HEK293 (cell line): ENCODE results near the gene KLF11.

Source experiments
- CTCF ChIA-PET: fragments of 350-600 bp; formaldehyde crosslinking; extraction: SDS; loops from one replicate; lab custom pipeline; 2021; ENCODE audit warnings: antibody characterized with exemption; lab: Yijun Ruan, JAX
- POLR2A ChIA-PET: fragments of 300-600 bp; formaldehyde crosslinking; extraction: SDS; loops from one replicate; lab custom pipeline; 2020; ENCODE audit warnings: antibody characterized with exemption, inconsistent platforms; lab: Yijun Ruan, JAX
- H3K27ac ChIP-seq: fragments of 200-500 bp; sonication (Bioruptor generic); 2 replicates; pipeline ENCODE4 v1.5.1; 2014; ENCODE audit warnings: low read depth, low read length, control low read depth, inconsistent platforms; ENCODE audit errors: extremely low read depth
- H3K36me3 ChIP-seq, 2 experiments: fragments of 200-500 bp in 1 of 2; sonication (Bioruptor generic) in 1 of 2; 1 replicate in 1 of 2; 2 replicates in 1 of 2; pipeline ENCODE4 v1.5.1; 2014 to 2017; ENCODE audit warnings: inconsistent platforms in 2 of 2, low read length in 2 of 2; ENCODE audit not compliant: control insufficient read depth in 2 of 2, insufficient read depth in 1 of 2
- H3K4me1 ChIP-seq: fragments of 200-500 bp; sonication (Bioruptor generic); 2 replicates; pipeline ENCODE4 v1.5.1; 2014; ENCODE audit warnings: mild to moderate bottlenecking, low read length, inconsistent platforms; ENCODE audit not compliant: control insufficient read depth, insufficient read depth
- H3K4me3 ChIP-seq: 2 replicates; pipeline ENCODE4 v1.5.1; 2011; ENCODE audit warnings: low read depth, mild to moderate bottlenecking, control low read depth, low read length, moderate library complexity
- H3K9me3 ChIP-seq: fragments of 200-500 bp; sonication (Bioruptor generic); 2 replicates; pipeline ENCODE4 v1.5.1; 2014; ENCODE audit warnings: low read depth, low read length, inconsistent platforms; ENCODE audit not compliant: control insufficient read depth, insufficient read depth
- CTCF ChIP-seq: fragments of 450-650 bp; formaldehyde crosslinking; IDR thresholded peaks from 2 replicates; pipeline ENCODE4 v1.5.1; 2016; ENCODE audit warnings: missing biosample characterization, missing genetic modification characterization
- GLI4 ChIP-seq: fragments of 450-650 bp; formaldehyde crosslinking; IDR thresholded peaks from 2 replicates; pipeline ENCODE4 v1.5.1; 2016; ENCODE audit warnings: missing biosample characterization, missing genetic modification characterization
- GLIS1 ChIP-seq: fragments of 450-650 bp; formaldehyde crosslinking; IDR thresholded peaks from 2 replicates; pipeline ENCODE4 v1.5.1; 2016; ENCODE audit warnings: missing biosample characterization, missing genetic modification characterization
- HOXC10 ChIP-seq: sonication (generic); formaldehyde crosslinking; IDR thresholded peaks from 2 replicates; pipeline ENCODE4 v1.8.1; 2023; ENCODE audit warnings: mild to moderate bottlenecking, missing genetic modification reagents
- OVOL3 ChIP-seq: fragments of 450-650 bp; formaldehyde crosslinking; IDR thresholded peaks from 2 replicates; pipeline ENCODE4 v1.5.1; 2016; ENCODE audit warnings: missing biosample characterization, missing genetic modification characterization
- SP2 ChIP-seq: fragments of 450-650 bp; formaldehyde crosslinking; IDR thresholded peaks from 2 replicates; pipeline ENCODE4 v1.5.1; 2016; ENCODE audit warnings: missing biosample characterization, missing genetic modification characterization
- YY1 ChIP-seq: fragments of 450-650 bp; formaldehyde crosslinking; IDR thresholded peaks from 2 replicates; pipeline ENCODE4 v1.5.1; 2018; ENCODE audit warnings: missing biosample characterization, missing genetic modification characterization
- ZBTB26 ChIP-seq: fragments of 450-650 bp; formaldehyde crosslinking; optimal IDR thresholded peaks from 2 replicates; pipeline ENCODE3; 2016; ENCODE audit warnings: missing biosample characterization, mild to moderate bottlenecking, missing genetic modification characterization
- ZBTB44 ChIP-seq: fragments of 450-650 bp; IDR thresholded peaks from 2 replicates; pipeline ENCODE4 v1.5.1; 2018; ENCODE audit warnings: missing biosample characterization, mild to moderate bottlenecking, missing genetic modification characterization
- ZBTB48 ChIP-seq: fragments of 450-650 bp; formaldehyde crosslinking; IDR thresholded peaks from 2 replicates; pipeline ENCODE4 v1.5.1; 2016; ENCODE audit warnings: missing biosample characterization, missing genetic modification characterization
- ZIC2 ChIP-seq: fragments of 450-650 bp; formaldehyde crosslinking; IDR thresholded peaks from 2 replicates; pipeline ENCODE4 v1.5.1; 2016; ENCODE audit warnings: missing biosample characterization, missing genetic modification characterization
- ZNF138 ChIP-seq: fragments of 450-650 bp; formaldehyde crosslinking; IDR thresholded peaks from 2 replicates; pipeline ENCODE4 v1.5.1; 2016; ENCODE audit warnings: missing biosample characterization, missing genetic modification characterization, borderline replicate concordance
- ZNF146 ChIP-seq: fragments of 450-650 bp; formaldehyde crosslinking; IDR thresholded peaks from 2 replicates; pipeline ENCODE4 v1.5.1; 2016; ENCODE audit warnings: missing biosample characterization, missing genetic modification characterization
- ZNF155 ChIP-seq: fragments of 450-650 bp; formaldehyde crosslinking; IDR thresholded peaks from 2 replicates; pipeline ENCODE4 v1.5.1; 2016; ENCODE audit warnings: missing biosample characterization, missing genetic modification characterization
- ZNF169 ChIP-seq: fragments of 450-650 bp; formaldehyde crosslinking; IDR thresholded peaks from 2 replicates; pipeline ENCODE4 v1.5.1; 2016; ENCODE audit warnings: missing biosample characterization, missing genetic modification characterization
- ZNF175 ChIP-seq: fragments of 450-650 bp; formaldehyde crosslinking; IDR thresholded peaks from 2 replicates; pipeline ENCODE4 v1.5.1; 2016; ENCODE audit warnings: missing biosample characterization, missing genetic modification characterization
- ZNF184 ChIP-seq: fragments of 450-650 bp; IDR thresholded peaks from 2 replicates; pipeline ENCODE4 v1.5.1; 2018; ENCODE audit warnings: missing biosample characterization, mild to moderate bottlenecking, missing genetic modification characterization
- ZNF214 ChIP-seq: fragments of 450-650 bp; formaldehyde crosslinking; IDR thresholded peaks from 2 replicates; pipeline ENCODE4 v1.5.1; 2017; ENCODE audit warnings: missing biosample characterization, mild to moderate bottlenecking, missing genetic modification characterization, borderline replicate concordance
- ZNF221 ChIP-seq: fragments of 450-650 bp; formaldehyde crosslinking; IDR thresholded peaks from 2 replicates; pipeline ENCODE4 v1.5.1; 2017; ENCODE audit warnings: missing biosample characterization, missing genetic modification characterization, borderline replicate concordance
- ZNF302 ChIP-seq: fragments of 450-650 bp; formaldehyde crosslinking; IDR thresholded peaks from 2 replicates; pipeline ENCODE4 v1.5.1; 2016; ENCODE audit warnings: missing biosample characterization, missing genetic modification characterization, low read depth
- ZNF324 ChIP-seq: fragments of 450-650 bp; formaldehyde crosslinking; IDR thresholded peaks from 2 replicates; pipeline ENCODE4 v1.5.1; 2016; ENCODE audit warnings: missing biosample characterization, missing genetic modification characterization
- ZNF335 ChIP-seq: fragments of 450-650 bp; formaldehyde crosslinking; conservative IDR thresholded peaks from 2 replicates; pipeline ENCODE4 v1.5.1; 2016; ENCODE audit warnings: missing biosample characterization, missing genetic modification characterization
- ZNF404 ChIP-seq: fragments of 450-650 bp; formaldehyde crosslinking; IDR thresholded peaks from 2 replicates; pipeline ENCODE4 v1.5.1; 2017; ENCODE audit warnings: missing biosample characterization, missing genetic modification characterization
- ZNF449 ChIP-seq: fragments of 450-650 bp; formaldehyde crosslinking; IDR thresholded peaks from 2 replicates; pipeline ENCODE4 v1.5.1; 2017; ENCODE audit warnings: missing biosample characterization, mild to moderate bottlenecking, missing genetic modification characterization, moderate library complexity
- ZNF530 ChIP-seq: fragments of 450-650 bp; formaldehyde crosslinking; IDR thresholded peaks from 2 replicates; pipeline ENCODE4 v1.5.1; 2016; ENCODE audit warnings: low read depth, missing biosample characterization, missing genetic modification characterization
- ZNF544 ChIP-seq: fragments of 450-650 bp; formaldehyde crosslinking; IDR thresholded peaks from 2 replicates; pipeline ENCODE4 v1.5.0; 2017; ENCODE audit warnings: missing biosample characterization, missing genetic modification characterization
- ZNF555 ChIP-seq: fragments of 450-650 bp; formaldehyde crosslinking; conservative IDR thresholded peaks from 2 replicates; pipeline ENCODE4 v1.5.1; 2017; ENCODE audit warnings: missing biosample characterization, mild to moderate bottlenecking, missing genetic modification characterization, inconsistent platforms
- ZNF561 ChIP-seq: fragments of 450-650 bp; IDR thresholded peaks from 2 replicates; pipeline ENCODE4 v1.5.1; 2018; ENCODE audit warnings: missing biosample characterization, missing genetic modification characterization, borderline replicate concordance
- ZNF776 ChIP-seq: fragments of 450-650 bp; formaldehyde crosslinking; IDR thresholded peaks from 2 replicates; pipeline ENCODE4 v1.5.0; 2017; ENCODE audit warnings: missing biosample characterization, missing genetic modification characterization, borderline replicate concordance
- TF ChIP-seq, protein P1 (sequence below): fragments of 450-650 bp; formaldehyde crosslinking; IDR thresholded peaks from 2 replicates; pipeline ENCODE4 v1.5.1; 2016; ENCODE audit warnings: missing biosample characterization, missing genetic modification characterization

Gene KLF11

GRCh38 chr2:10043256-10043905 is at the start of gene KLF11:
KLF11 (plus strand) TSS chr2:10043550; CDS start chr2:10043717, 167 bp downstream.
- peak within 1 kb of the TSS; percentile 62 for H3K4me3 ChIP-seq
- H3K4me1 ChIP-seq: peaks cover 2% of the 10 kb centered on the region
- CTCF ChIA-PET: interaction anchor here (0.6 kb wide), 2 partner anchors 29 to 253 kb away, joined by 3 read pairs; no protein-coding TSS in a partner anchor
- H3K9me3 ChIP-seq: no peaks in the 10 kb centered on the region
- peak within 1 kb of the TSS; percentile 96 for H3K27ac ChIP-seq
- peaks cover 0 to 22% of the 10 kb centered on the region in 2 experiments; a peak in 1 of 3 replicates for H3K36me3 ChIP-seq
- POLR2A ChIA-PET: interaction anchor here (0.6 to 3.0 kb wide), 3 partner anchors 14 to 508 kb away, joined by 4 to 17 read pairs (median 7); partner anchors contain the start of gene TAF1B
- TF ChIP-seq ZNF175 (tag by site-specific recombination) (no peak), CTCF (tag by site-specific recombination) (no peak), HOXC10 (CRISPR knock-in tag) (peak; percentile 87; the same call in 1 of the 2 replicates), ZNF335 (no peak), ZNF302 (tag by site-specific recombination) (no peak), ZNF155 (tag by site-specific recombination) (no peak), ZNF776 (tag by site-specific recombination) (no peak), ZNF138 (tag by site-specific recombination) (no peak), ZNF221 (tag by site-specific recombination) (no peak), ZNF146 (tag by site-specific recombination) (no peak), ZNF555 (tag by site-specific recombination) (no peak), ZNF324 (tag by site-specific recombination) (no peak), ZNF561 (tag by site-specific recombination) (no peak), ZIC2 (tag by site-specific recombination) (peak; percentile 31; the same call in 1 of the 2 replicates), ZNF530 (tag by site-specific recombination) (no peak), ZNF184 (tag by site-specific recombination) (no peak), YY1 (tag by site-specific recombination) (no peak), ZNF404 (tag by site-specific recombination) (no peak), GLIS1 (tag by site-specific recombination) (0 out of 2 replicates have a peak, but pooled peaks have one; percentile 11), ZNF449 (tag by site-specific recombination) (peak; percentile 65; the same call in 1 of the 2 replicates), ZBTB26 (tag by site-specific recombination) (peak; percentile 62), ZNF214 (no peak), OVOL3 (tag by site-specific recombination) (no peak), ZBTB44 (tag by site-specific recombination) (no peak), GLI4 (tag by site-specific recombination) (no peak), ZNF169 (tag by site-specific recombination) (no peak), ZNF544 (tag by site-specific recombination) (no peak), ZBTB48 (tag by site-specific recombination) (no peak), SP2 (tag by site-specific recombination) (no peak)
- TF ChIP-seq, protein P1, sequence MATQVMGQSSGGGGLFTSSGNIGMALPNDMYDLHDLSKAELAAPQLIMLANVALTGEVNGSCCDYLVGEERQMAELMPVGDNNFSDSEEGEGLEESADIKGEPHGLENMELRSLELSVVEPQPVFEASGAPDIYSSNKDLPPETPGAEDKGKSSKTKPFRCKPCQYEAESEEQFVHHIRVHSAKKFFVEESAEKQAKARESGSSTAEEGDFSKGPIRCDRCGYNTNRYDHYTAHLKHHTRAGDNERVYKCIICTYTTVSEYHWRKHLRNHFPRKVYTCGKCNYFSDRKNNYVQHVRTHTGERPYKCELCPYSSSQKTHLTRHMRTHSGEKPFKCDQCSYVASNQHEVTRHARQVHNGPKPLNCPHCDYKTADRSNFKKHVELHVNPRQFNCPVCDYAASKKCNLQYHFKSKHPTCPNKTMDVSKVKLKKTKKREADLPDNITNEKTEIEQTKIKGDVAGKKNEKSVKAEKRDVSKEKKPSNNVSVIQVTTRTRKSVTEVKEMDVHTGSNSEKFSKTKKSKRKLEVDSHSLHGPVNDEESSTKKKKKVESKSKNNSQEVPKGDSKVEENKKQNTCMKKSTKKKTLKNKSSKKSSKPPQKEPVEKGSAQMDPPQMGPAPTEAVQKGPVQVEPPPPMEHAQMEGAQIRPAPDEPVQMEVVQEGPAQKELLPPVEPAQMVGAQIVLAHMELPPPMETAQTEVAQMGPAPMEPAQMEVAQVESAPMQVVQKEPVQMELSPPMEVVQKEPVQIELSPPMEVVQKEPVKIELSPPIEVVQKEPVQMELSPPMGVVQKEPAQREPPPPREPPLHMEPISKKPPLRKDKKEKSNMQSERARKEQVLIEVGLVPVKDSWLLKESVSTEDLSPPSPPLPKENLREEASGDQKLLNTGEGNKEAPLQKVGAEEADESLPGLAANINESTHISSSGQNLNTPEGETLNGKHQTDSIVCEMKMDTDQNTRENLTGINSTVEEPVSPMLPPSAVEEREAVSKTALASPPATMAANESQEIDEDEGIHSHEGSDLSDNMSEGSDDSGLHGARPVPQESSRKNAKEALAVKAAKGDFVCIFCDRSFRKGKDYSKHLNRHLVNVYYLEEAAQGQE (tag by site-specific recombination): no peak
